SK-N-SH treated with all-trans-retinoic acid at 6 μM for 48 hours (cell line): ENCODE data around the gene OTUD5.

ENCODE experiments used
- ATAC-seq: fragments of 200-7000 bp; cut with Tn5 transposase; 3 replicates; pipeline ENCODE4 v1.9.1; 2020; ENCODE audit warnings: mild to moderate bottlenecking, moderate library complexity
- ARNTL ChIP-seq: fragments of 450-650 bp; formaldehyde crosslinking; IDR thresholded peaks from 2 replicates; pipeline ENCODE4 v1.5.0; 2020; ENCODE audit warnings: low read depth, mild to moderate bottlenecking, moderate library complexity, borderline replicate concordance
- BACH2 ChIP-seq: fragments of 250-450 bp; sonication (Bioruptor Pico); IDR thresholded peaks from 2 replicates; pipeline ENCODE4 v1.9.0; 2021; ENCODE audit warnings: mild to moderate bottlenecking, borderline replicate concordance
- CREB5 ChIP-seq: fragments of 250-450 bp; sonication (Bioruptor Pico); IDR thresholded peaks from 2 replicates; pipeline ENCODE4 v1.5.1; 2020; ENCODE audit warnings: low read depth, mild to moderate bottlenecking, moderate library complexity
- CSDC2 ChIP-seq: fragments of 250-450 bp; sonication (Bioruptor Pico); IDR thresholded peaks from 2 replicates; pipeline ENCODE4 v1.5.0; 2020; ENCODE audit warnings: mild to moderate bottlenecking, moderate library complexity
- ESRRG ChIP-seq: fragments of 250-450 bp; sonication (Bioruptor Pico); IDR thresholded peaks from 2 replicates; pipeline ENCODE4 v1.6.1; 2021; ENCODE audit warnings: mild to moderate bottlenecking
- GLIS3 ChIP-seq: fragments of 250-450 bp; sonication (Bioruptor Pico); IDR thresholded peaks from 2 replicates; pipeline ENCODE4 v1.5.0; 2020; ENCODE audit warnings: mild to moderate bottlenecking, moderate library complexity
- PATZ1 ChIP-seq: fragments of 250-450 bp; sonication (Bioruptor Pico); IDR thresholded peaks from 2 replicates; pipeline ENCODE4 v1.8.0; 2020; ENCODE audit warnings: mild to moderate bottlenecking, moderate library complexity, borderline replicate concordance
- POU6F1 ChIP-seq: fragments of 250-450 bp; sonication (Bioruptor Pico); IDR thresholded peaks from 2 replicates; pipeline ENCODE4 v1.8.0; 2021; ENCODE audit warnings: low read depth, mild to moderate bottlenecking, moderate library complexity, borderline replicate concordance
- RARB ChIP-seq: fragments of 250-450 bp; sonication (Bioruptor Pico); IDR thresholded peaks from 2 replicates; pipeline ENCODE4 v1.8.0; 2021; ENCODE audit warnings: mild to moderate bottlenecking, moderate library complexity
- SNAI2 ChIP-seq: fragments of 250-450 bp; sonication (Bioruptor Pico); IDR thresholded peaks from 2 replicates; pipeline ENCODE4 v1.5.0; 2020; ENCODE audit warnings: mild to moderate bottlenecking, moderate library complexity
- TCF4 ChIP-seq: fragments of 250-450 bp; sonication (Bioruptor Pico); IDR thresholded peaks from 2 replicates; pipeline ENCODE4 v1.8.0; 2021; ENCODE audit warnings: mild to moderate bottlenecking, moderate library complexity, borderline replicate concordance
- TOX ChIP-seq: fragments of 250-450 bp; sonication (Bioruptor Pico); IDR thresholded peaks from 2 replicates; pipeline ENCODE4 v1.8.0; 2021; ENCODE audit warnings: mild to moderate bottlenecking, moderate library complexity, borderline replicate concordance
- TSHZ2 ChIP-seq: fragments of 250-450 bp; sonication (Bioruptor Pico); IDR thresholded peaks from 2 replicates; pipeline ENCODE4 v1.5.0; 2020; ENCODE audit warnings: mild to moderate bottlenecking, moderate library complexity
- ZC3H10 ChIP-seq: fragments of 250-450 bp; sonication (Bioruptor Pico); IDR thresholded peaks from 2 replicates; pipeline ENCODE4 v1.5.1; 2021; ENCODE audit warnings: mild to moderate bottlenecking, moderate library complexity
- ZFP3 ChIP-seq: fragments of 250-450 bp; sonication (Bioruptor Pico); IDR thresholded peaks from 2 replicates; pipeline ENCODE4 v1.5.0; 2020; ENCODE audit warnings: mild to moderate bottlenecking, moderate library complexity
- ZFP30 ChIP-seq: fragments of 450-650 bp; formaldehyde crosslinking; IDR thresholded peaks from 2 replicates; pipeline ENCODE4 v1.5.0; 2022; ENCODE audit warnings: mild to moderate bottlenecking, moderate library complexity
- ZNF565 ChIP-seq: fragments of 450-650 bp; formaldehyde crosslinking; conservative IDR thresholded peaks from 2 replicates; pipeline ENCODE4 v1.5.0; 2020; ENCODE audit warnings: low read depth, mild to moderate bottlenecking, moderate library complexity
- ZNF70 ChIP-seq: fragments of 450-650 bp; formaldehyde crosslinking; IDR thresholded peaks from 2 replicates; pipeline ENCODE4 v1.5.0; 2020; ENCODE audit warnings: mild to moderate bottlenecking, moderate library complexity
- ZNF8 ChIP-seq: fragments of 450-650 bp; formaldehyde crosslinking; IDR thresholded peaks from 2 replicates; pipeline ENCODE4 v1.5.0; 2020; ENCODE audit warnings: mild to moderate bottlenecking, moderate library complexity

The OTUD5 gene

GRCh38 chrX:48933757-48934156, 23.6 kb downstream of the OTUD5 start:
- no peak for TF ChIP-seq RARB (CRISPR knock-in tag)
- TF ChIP-seq SNAI2 (CRISPR knock-in tag) = no peak
- no peak for TF ChIP-seq POU6F1 (CRISPR knock-in tag)
- no peak for TF ChIP-seq TSHZ2 (CRISPR knock-in tag)
- ATAC-seq = no peak

GRCh38 chrX:48927736-48928382, 29.5 kb downstream of the OTUD5 start:
- ATAC-seq = no peak

More at GRCh38 chrX:48927736-48928382, 29.5 kb downstream of the OTUD5 start:
- TF ChIP-seq TCF4 (CRISPR knock-in tag) (no peak), CREB5 (CRISPR knock-in tag) (no peak), ESRRG (CRISPR knock-in tag) (no peak), POU6F1 (CRISPR knock-in tag) (no peak), ZFP30 (CRISPR knock-in tag) (no peak), BACH2 (CRISPR knock-in tag) (no peak), ZC3H10 (no peak), TOX (no peak), ARNTL (no peak), ZNF8 (CRISPR knock-in tag) (no peak), TSHZ2 (CRISPR knock-in tag) (no peak), ZNF565 (CRISPR knock-in tag) (no peak), PATZ1 (CRISPR knock-in tag) (no peak), CSDC2 (no peak), GLIS3 (CRISPR knock-in tag) (no peak), ZNF70 (CRISPR knock-in tag) (no peak), SNAI2 (CRISPR knock-in tag) (no peak), ZFP3 (CRISPR knock-in tag) (no peak)
